CD14-positive monocyte (primary cell): ENCODE measurements around the gene GRM5. TPM values are rescaled to one million over a fixed set of nuclear protein-coding genes. Genes with fewer than 3 reads are reported as not detected.

Source experiments
- DNase-seq, 3 donors: peaks; one replicate each; pipeline ENCODE4 v3.0.0-alpha.2; 2011 to 2022
- H2AFZ ChIP-seq: 2 replicates; pipeline ENCODE4 v1.6.0; 2012; ENCODE audit warnings: mild to moderate bottlenecking, low read depth, low read length, inconsistent platforms; ENCODE audit not compliant: insufficient read depth, poor library complexity, severe bottlenecking
- H3K27ac ChIP-seq, 2 donors: 1 replicate in 1 of 2; 2 replicates in 1 of 2; pipeline ENCODE4 v1.5.1; 2012 to 2013; ENCODE audit warnings: low read length in 2 of 2, control low read depth in 1 of 2, inconsistent platforms in 1 of 2, low read depth in 1 of 2, mild to moderate bottlenecking in 1 of 2
- H3K27me3 ChIP-seq, 2 donors: one replicate each; pipeline versions ENCODE4 v1.6.0 to v1.6.1; 2011 to 2013; ENCODE audit warnings: low read length in 2 of 2; ENCODE audit not compliant: control insufficient read depth in 2 of 2, insufficient read depth in 2 of 2
- H3K36me3 ChIP-seq, 2 donors: replicated peaks in 1 of 2; 1 replicate in 1 of 2; 2 replicates in 1 of 2; pipeline versions ENCODE4 v1.5.1 to v1.6.1; 2012 to 2013; ENCODE audit warnings: low read length in 2 of 2, control low read depth in 1 of 2, inconsistent platforms in 1 of 2, mild to moderate bottlenecking in 1 of 2; ENCODE audit not compliant: insufficient read depth in 2 of 2, control insufficient read depth in 1 of 2
- H3K4me1 ChIP-seq, 2 donors: 1 replicate in 1 of 2; 2 replicates in 1 of 2; pipeline versions ENCODE4 v1.5.1 to v1.6.1; 2012 to 2013; ENCODE audit warnings: low read length in 2 of 2, control low read depth in 1 of 2, inconsistent platforms in 1 of 2, mild to moderate bottlenecking in 1 of 2, moderate library complexity in 1 of 2; ENCODE audit not compliant: insufficient read depth in 2 of 2, control insufficient read depth in 1 of 2
- H3K4me2 ChIP-seq: replicated peaks from 2 replicates; pipeline ENCODE3; 2012; ENCODE audit warnings: low read length, moderate library complexity, mild to moderate bottlenecking; ENCODE audit not compliant: poor library complexity, severe bottlenecking; ENCODE audit errors: extremely low read depth
- H3K4me3 ChIP-seq, 3 experiments: fragments of 200-600 bp in 1 of 3; sonication (generic) in 1 of 3; replicated peaks in 1 of 3; 1 replicate in 2 of 3; 2 replicates in 1 of 3; pipeline ENCODE4 v1.5.1; 2011 to 2013; ENCODE audit warnings: low read length in 3 of 3, mild to moderate bottlenecking in 3 of 3, control low read depth in 2 of 3, low read depth in 2 of 3, inconsistent platforms in 1 of 3, moderate library complexity in 1 of 3
- H3K79me2 ChIP-seq: 2 replicates; pipeline ENCODE4 v1.6.0; 2012; ENCODE audit warnings: mild to moderate bottlenecking, control low read depth, inconsistent platforms, low read length, moderate library complexity; ENCODE audit not compliant: insufficient read depth
- H3K9ac ChIP-seq: 2 replicates; pipeline ENCODE4 v1.6.0; 2017; ENCODE audit warnings: low read length, mild to moderate bottlenecking; ENCODE audit not compliant: insufficient read depth, poor library complexity, severe bottlenecking
- H3K9me3 ChIP-seq, 2 donors: replicated peaks in 1 of 2; 1 replicate in 1 of 2; 2 replicates in 1 of 2; pipeline versions ENCODE4 v1.5.1 to v1.6.1; 2012 to 2013; ENCODE audit warnings: low read length in 2 of 2, control low read depth in 1 of 2; ENCODE audit not compliant: control insufficient read depth in 1 of 2, insufficient read depth in 1 of 2
- H4K20me1 ChIP-seq: 2 replicates; pipeline ENCODE4 v1.6.0; 2012; ENCODE audit warnings: mild to moderate bottlenecking, low read length, control low read depth, moderate library complexity; ENCODE audit not compliant: insufficient read depth
- H3K27ac Mint-ChIP-seq, 7 donors: one replicate each; pipeline ENCODE4 v1.8.0; 2020; ENCODE audit warnings: mild to moderate bottlenecking in 7 of 7, mixed read lengths in 7 of 7, moderate library complexity in 6 of 7, inconsistent platforms in 2 of 7
- H3K27me3 Mint-ChIP-seq, 3 donors: one replicate each; pipeline ENCODE4 v1.8.0; 2021 to 2022; ENCODE audit warnings: low read depth in 3 of 3, mild to moderate bottlenecking in 3 of 3, mixed read lengths in 3 of 3, moderate library complexity in 3 of 3, inconsistent platforms in 1 of 3
- H3K36me3 Mint-ChIP-seq, 2 donors: one replicate each; pipeline ENCODE4 v1.8.0; 2020; ENCODE audit warnings: mixed read lengths in 2 of 2, inconsistent platforms in 1 of 2, mild to moderate bottlenecking in 1 of 2
- H3K4me1 Mint-ChIP-seq: one replicate; pipeline ENCODE4 v1.8.0; 2020; ENCODE audit warnings: mild to moderate bottlenecking, mixed read lengths
- H3K4me3 Mint-ChIP-seq, 2 donors: one replicate each; pipeline ENCODE4 v1.8.0; 2020; ENCODE audit warnings: mild to moderate bottlenecking in 2 of 2, mixed read lengths in 2 of 2, moderate library complexity in 1 of 2
- H3K9me3 Mint-ChIP-seq, 7 donors: one replicate each; pipeline ENCODE4 v1.8.0; 2020 to 2022; ENCODE audit warnings: mixed read lengths in 7 of 7, mild to moderate bottlenecking in 6 of 7, moderate library complexity in 6 of 7, inconsistent platforms in 2 of 7
- whole genome bisulfite sequencing: methylation state at CpG from one replicate; pipeline ENCODE4 v1.1.5; 2013; ENCODE audit warnings: missing lambda C conversion rate; ENCODE audit not compliant: insufficient coverage; 5-methylcytosine and 5-hydroxymethylcytosine counted together
- intact Hi-C, 2 donors: fragments of 100-400 bp; cut with micrococcal nuclease; formaldehyde crosslinking; loops; one replicate each; pipeline versions ENCODE4 v1.15.0 to v1.15.1; 2023
- polyA plus RNA-seq, 3 donors: library from polyadenylated mRNA; depleted of rRNA in 1 of 3; unstranded in 2 of 3; stranded (reverse) in 1 of 3; fragments of 300-500 nt in 2 of 3; fragments of >200 nt in 1 of 3; fragmentation: Illumina TruSeq in 2 of 3; gene quantifications; 1 replicate in 2 of 3; 2 replicates in 1 of 3; pipeline ENCODE4 v1.2.3, GENCODE V29; 2012 to 2021
- TF ChIP-seq, protein P1 (sequence below): fragments of 200-600 bp; IDR thresholded peaks from one replicate; pipeline ENCODE4 v1.8.0; 2022; ENCODE audit warnings: antibody characterized with exemption, mild to moderate bottlenecking

The GRM5 gene
- polyA plus RNA-seq, 3 donors = not detected

DNA sequence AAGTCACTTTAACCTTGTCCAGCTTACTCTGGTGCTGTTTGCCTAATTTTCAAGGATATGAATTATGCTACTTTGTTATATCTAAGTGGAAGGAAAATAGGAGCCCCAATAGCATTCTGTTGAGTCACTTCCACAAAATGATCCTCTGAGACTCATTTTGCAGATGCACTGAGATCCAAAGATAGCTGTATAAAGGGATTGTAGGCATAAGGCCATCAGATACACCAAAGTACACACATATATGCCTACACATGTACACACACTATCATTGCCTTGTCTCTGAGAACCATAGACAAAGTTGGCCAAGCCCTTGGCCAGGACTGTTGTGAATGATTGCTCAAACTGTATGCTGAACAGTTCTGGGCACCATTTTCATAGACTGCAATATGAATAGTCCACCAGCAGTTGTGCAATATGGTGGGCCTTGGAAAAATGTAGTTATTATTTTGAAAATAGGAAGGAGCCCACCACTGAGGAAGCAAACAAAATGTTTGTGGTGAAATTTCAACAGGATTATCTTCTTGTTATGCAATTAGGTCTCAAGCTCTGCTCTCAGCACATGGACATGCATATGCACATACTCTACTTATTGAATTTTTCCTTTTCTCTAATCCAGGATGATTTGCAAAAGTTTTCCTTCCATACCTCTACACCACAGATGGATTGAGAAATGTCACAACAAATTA lies 542.3 kb downstream of the GRM5 start:
- H3K4me1 ChIP-seq = no peaks in the 10 kb centered on the region
- H3K27me3 ChIP-seq = no peaks in the 10 kb centered on the region
- H3K4me3 ChIP-seq = no peak overlapping the region
- no peak for DNase-seq
- Mint-ChIP-seq H3K27me3 (no peaks in the 10 kb centered on the region), H3K27ac (no peak overlapping the region), H3K4me3 (no peak overlapping the region), H3K36me3 (no peaks in the 10 kb centered on the region), H3K4me1 (peaks cover 9% of the 10 kb centered on the region), H3K9me3 (peaks cover 0 to 6% (median 2%) of the 10 kb centered on the region in 7 donors)
- no peaks in the 10 kb centered on the region for H3K79me2 ChIP-seq
- intact Hi-C loops = no loop called here
- no peak overlapping the region for H3K27ac ChIP-seq
- H2AFZ ChIP-seq = no peak overlapping the region
- peaks cover 0 to 2% of the 10 kb centered on the region in 2 donors for H3K9me3 ChIP-seq
- H3K4me2 ChIP-seq = no peak overlapping the region
- no peaks in the 10 kb centered on the region for H3K36me3 ChIP-seq
- TF ChIP-seq, protein P1, sequence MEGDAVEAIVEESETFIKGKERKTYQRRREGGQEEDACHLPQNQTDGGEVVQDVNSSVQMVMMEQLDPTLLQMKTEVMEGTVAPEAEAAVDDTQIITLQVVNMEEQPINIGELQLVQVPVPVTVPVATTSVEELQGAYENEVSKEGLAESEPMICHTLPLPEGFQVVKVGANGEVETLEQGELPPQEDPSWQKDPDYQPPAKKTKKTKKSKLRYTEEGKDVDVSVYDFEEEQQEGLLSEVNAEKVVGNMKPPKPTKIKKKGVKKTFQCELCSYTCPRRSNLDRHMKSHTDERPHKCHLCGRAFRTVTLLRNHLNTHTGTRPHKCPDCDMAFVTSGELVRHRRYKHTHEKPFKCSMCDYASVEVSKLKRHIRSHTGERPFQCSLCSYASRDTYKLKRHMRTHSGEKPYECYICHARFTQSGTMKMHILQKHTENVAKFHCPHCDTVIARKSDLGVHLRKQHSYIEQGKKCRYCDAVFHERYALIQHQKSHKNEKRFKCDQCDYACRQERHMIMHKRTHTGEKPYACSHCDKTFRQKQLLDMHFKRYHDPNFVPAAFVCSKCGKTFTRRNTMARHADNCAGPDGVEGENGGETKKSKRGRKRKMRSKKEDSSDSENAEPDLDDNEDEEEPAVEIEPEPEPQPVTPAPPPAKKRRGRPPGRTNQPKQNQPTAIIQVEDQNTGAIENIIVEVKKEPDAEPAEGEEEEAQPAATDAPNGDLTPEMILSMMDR = no peak
- H3K9ac ChIP-seq = no peak overlapping the region
- H4K20me1 ChIP-seq = no peaks in the 10 kb centered on the region

DNA sequence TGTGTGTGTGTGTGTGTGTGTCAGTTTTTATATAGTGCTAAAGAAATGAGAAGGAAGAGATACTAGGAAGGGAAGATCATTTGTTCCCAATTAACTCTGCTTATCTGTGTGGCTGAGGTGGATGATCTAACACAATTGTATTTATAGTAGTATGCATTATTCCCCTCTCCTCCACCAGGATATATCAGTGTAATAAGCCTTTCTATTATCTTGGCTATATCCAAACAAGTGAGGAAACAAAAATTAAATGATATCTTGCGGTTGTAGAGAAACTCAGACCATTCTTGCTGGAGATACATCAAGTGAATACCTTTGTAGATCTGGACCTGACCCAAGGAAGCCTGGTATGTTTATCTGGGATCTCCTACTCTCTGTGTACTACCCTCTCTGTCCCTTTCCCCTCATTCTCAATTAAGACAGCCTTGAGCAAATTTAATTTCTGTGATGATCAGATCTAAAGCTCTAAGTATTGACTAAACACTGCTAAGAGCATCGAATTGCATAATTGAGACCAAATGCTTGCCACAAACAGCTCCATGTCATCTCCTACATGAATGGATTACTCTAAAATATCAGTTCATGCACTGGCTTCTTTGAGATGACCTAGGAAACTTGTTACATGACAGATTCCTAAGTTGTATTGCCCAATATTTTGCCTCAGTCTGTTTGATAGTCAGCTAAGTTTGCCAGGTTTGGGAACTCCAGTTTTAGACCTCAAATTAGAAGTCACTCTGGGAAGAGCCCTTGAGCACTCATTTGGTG lies 543.0 kb downstream of the GRM5 start:
- peaks cover 9% of the 10 kb centered on the region for H3K4me1 Mint-ChIP-seq
- 80% methylated on average over 1 of the region's 2 CpGs for WGBS
- peaks cover 0 to 4% (median 2%) of the 10 kb centered on the region in 7 donors for H3K9me3 Mint-ChIP-seq
- Histone ChIP-seq H3K4me1 (no peaks in the 10 kb centered on the region), H3K27me3 (no peaks in the 10 kb centered on the region), H4K20me1 (no peaks in the 10 kb centered on the region), H3K79me2 (no peaks in the 10 kb centered on the region), H3K4me2 (no peak overlapping the region), H3K4me3 (no peak overlapping the region), H3K9ac (no peak overlapping the region), H3K27ac (no peak overlapping the region), H2AFZ (no peak overlapping the region), H3K36me3 (no peaks in the 10 kb centered on the region), H3K9me3 (peaks cover 0 to 2% of the 10 kb centered on the region in 2 donors)
- no peaks in the 10 kb centered on the region for H3K36me3 Mint-ChIP-seq
- TF ChIP-seq, protein P1 = no peak
- no peak for DNase-seq
- no peaks in the 10 kb centered on the region for H3K27me3 Mint-ChIP-seq
- no peak overlapping the region for H3K4me3 Mint-ChIP-seq
- intact Hi-C loops = no loop called here
- H3K27ac Mint-ChIP-seq = no peak overlapping the region
